ENCODE results near the gene FNDC3B.

The FNDC3B gene

GRCh38 chr3:172007065-172007370 is 32.4 kb upstream of the FNDC3B start:
- H3K4me1 ChIP-seq (ENCODE audit: control insufficient read depth, insufficient read depth, low read length, poor library complexity, severe bottlenecking) = no peaks in the 10 kb centered on the region
- H3K27ac ChIP-seq (ENCODE audit: low read depth, low read length, severe bottlenecking) = no peak overlapping the region
- H3K36me3 ChIP-seq (ENCODE audit: control insufficient read depth, insufficient read depth, low read length) = no peaks in the 10 kb centered on the region

GRCh38 chr3:172009803-172010202 is 29.6 kb upstream of the FNDC3B start:
- no peaks in the 10 kb centered on the region for H3K9me3 ChIP-seq (ENCODE audit: control insufficient read depth, low read length)
- H3K4me1 ChIP-seq (ENCODE audit: control insufficient read depth, insufficient read depth, low read length, poor library complexity, severe bottlenecking) = no peaks in the 10 kb centered on the region
- no peaks in the 10 kb centered on the region for H3K36me3 ChIP-seq (ENCODE audit: control insufficient read depth, insufficient read depth, low read length)
- peak overlapping the region; percentile 23 for H3K27ac ChIP-seq (ENCODE audit: low read depth, low read length, severe bottlenecking)
- no peak overlapping the region for H3K4me3 ChIP-seq (ENCODE audit: extremely low read depth, insufficient read depth, low read length, poor library complexity, severe bottlenecking)
- WGBS, 2 experiments (ENCODE audit: insufficient coverage in 2 of 2) = 25 to 40% methylated on average over 2 to 3 of the region's 3 CpGs

More at GRCh38 chr3:172007065-172007370, 32.4 kb upstream of the FNDC3B start:
- Histone ChIP-seq H3K9me3 (ENCODE audit: control insufficient read depth, low read length) (no peaks in the 10 kb centered on the region), H3K4me3 (ENCODE audit: extremely low read depth, insufficient read depth, low read length, poor library complexity, severe bottlenecking) (no peak overlapping the region)

- Histone ChIP-seq H3K4me3 (ENCODE audit: extremely low read depth, insufficient read depth, low read length, poor library complexity, severe bottlenecking) (no peak overlapping the region), H3K27ac (ENCODE audit: low read depth, low read length, severe bottlenecking) (no peak overlapping the region), H3K4me1 (ENCODE audit: control insufficient read depth, insufficient read depth, low read length, poor library complexity, severe bottlenecking) (no peaks in the 10 kb centered on the region), H3K9me3 (ENCODE audit: control insufficient read depth, low read length) (no peaks in the 10 kb centered on the region), H3K36me3 (ENCODE audit: control insufficient read depth, insufficient read depth, low read length) (no peaks in the 10 kb centered on the region)
- no CpG with 5 or more reads among the region's 1 CpG for WGBS, 2 experiments (ENCODE audit: insufficient coverage in 2 of 2)
These were observed 26.6 kb upstream of the FNDC3B start for GRCh38 chr3:172012775-172013174.

GRCh38 chr3:172014145-172014544 is 25.2 kb upstream of the FNDC3B start:
- no peaks in the 10 kb centered on the region for H3K9me3 ChIP-seq (ENCODE audit: control insufficient read depth, low read length)
- no peak overlapping the region for H3K27ac ChIP-seq (ENCODE audit: low read depth, low read length, severe bottlenecking)
- no peaks in the 10 kb centered on the region for H3K36me3 ChIP-seq (ENCODE audit: control insufficient read depth, insufficient read depth, low read length)
- H3K4me3 ChIP-seq (ENCODE audit: extremely low read depth, insufficient read depth, low read length, poor library complexity, severe bottlenecking) = no peak overlapping the region
- H3K4me1 ChIP-seq (ENCODE audit: control insufficient read depth, insufficient read depth, low read length, poor library complexity, severe bottlenecking) = no peaks in the 10 kb centered on the region
- WGBS, 2 experiments (ENCODE audit: insufficient coverage in 2 of 2) = 79% methylated on average over 2 of the region's 5 CpGs; no CpG with 5 or more reads in 1 of the 2 experiments

GRCh38 chr3:172018364-172018763 is 21.0 kb upstream of the FNDC3B start:
- no peak overlapping the region for H3K27ac ChIP-seq (ENCODE audit: low read depth, low read length, severe bottlenecking)
- no peaks in the 10 kb centered on the region for H3K9me3 ChIP-seq (ENCODE audit: control insufficient read depth, low read length)
- no peaks in the 10 kb centered on the region for H3K36me3 ChIP-seq (ENCODE audit: control insufficient read depth, insufficient read depth, low read length)
- H3K4me1 ChIP-seq (ENCODE audit: control insufficient read depth, insufficient read depth, low read length, poor library complexity, severe bottlenecking) = no peaks in the 10 kb centered on the region
- H3K4me3 ChIP-seq (ENCODE audit: extremely low read depth, insufficient read depth, low read length, poor library complexity, severe bottlenecking) = no peak overlapping the region

- 100% methylated on average over 1 of the region's 2 CpGs; no CpG with 5 or more reads in 1 of the 2 experiments for WGBS, 2 experiments (ENCODE audit: insufficient coverage in 2 of 2)
- H3K4me1 ChIP-seq (ENCODE audit: control insufficient read depth, insufficient read depth, low read length, poor library complexity, severe bottlenecking) = no peaks in the 10 kb centered on the region
- H3K27ac ChIP-seq (ENCODE audit: low read depth, low read length, severe bottlenecking) = no peak overlapping the region
- no peaks in the 10 kb centered on the region for H3K36me3 ChIP-seq (ENCODE audit: control insufficient read depth, insufficient read depth, low read length)
- H3K9me3 ChIP-seq (ENCODE audit: control insufficient read depth, low read length) = no peaks in the 10 kb centered on the region
- no peak overlapping the region for H3K4me3 ChIP-seq (ENCODE audit: extremely low read depth, insufficient read depth, low read length, poor library complexity, severe bottlenecking)
These were observed 18.6 kb upstream of the FNDC3B start for GRCh38 chr3:172020763-172021162.

GRCh38 chr3:172021164-172021563 is 18.2 kb upstream of the FNDC3B start:
- H3K27ac ChIP-seq (ENCODE audit: low read depth, low read length, severe bottlenecking) = no peak overlapping the region
- no peaks in the 10 kb centered on the region for H3K36me3 ChIP-seq (ENCODE audit: control insufficient read depth, insufficient read depth, low read length)
- 50 to 80% methylated on average over 1 of the region's 1 CpG for WGBS, 2 experiments (ENCODE audit: insufficient coverage in 2 of 2)
- no peaks in the 10 kb centered on the region for H3K9me3 ChIP-seq (ENCODE audit: control insufficient read depth, low read length)
- H3K4me3 ChIP-seq (ENCODE audit: extremely low read depth, insufficient read depth, low read length, poor library complexity, severe bottlenecking) = no peak overlapping the region
- no peaks in the 10 kb centered on the region for H3K4me1 ChIP-seq (ENCODE audit: control insufficient read depth, insufficient read depth, low read length, poor library complexity, severe bottlenecking)

GRCh38 chr3:172021859-172022258 is 17.5 kb upstream of the FNDC3B start:
- Histone ChIP-seq H3K36me3 (ENCODE audit: control insufficient read depth, insufficient read depth, low read length) (no peaks in the 10 kb centered on the region), H3K4me1 (ENCODE audit: control insufficient read depth, insufficient read depth, low read length, poor library complexity, severe bottlenecking) (no peaks in the 10 kb centered on the region), H3K9me3 (ENCODE audit: control insufficient read depth, low read length) (no peaks in the 10 kb centered on the region), H3K4me3 (ENCODE audit: extremely low read depth, insufficient read depth, low read length, poor library complexity, severe bottlenecking) (no peak overlapping the region), H3K27ac (ENCODE audit: low read depth, low read length, severe bottlenecking) (no peak overlapping the region)
- 100% methylated on average over 2 of the region's 4 CpGs for WGBS, 2 experiments (ENCODE audit: insufficient coverage in 2 of 2)

GRCh38 chr3:172023915-172024314 is 15.5 kb upstream of the FNDC3B start:
- Histone ChIP-seq H3K4me3 (ENCODE audit: extremely low read depth, insufficient read depth, low read length, poor library complexity, severe bottlenecking) (no peak overlapping the region), H3K36me3 (ENCODE audit: control insufficient read depth, insufficient read depth, low read length) (no peaks in the 10 kb centered on the region), H3K4me1 (ENCODE audit: control insufficient read depth, insufficient read depth, low read length, poor library complexity, severe bottlenecking) (no peaks in the 10 kb centered on the region), H3K27ac (ENCODE audit: low read depth, low read length, severe bottlenecking) (no peak overlapping the region), H3K9me3 (ENCODE audit: control insufficient read depth, low read length) (no peaks in the 10 kb centered on the region)
- WGBS, 2 experiments (ENCODE audit: insufficient coverage in 2 of 2) = 80 to 86% methylated on average over 1 of the region's 2 CpGs

- Histone ChIP-seq H3K36me3 (ENCODE audit: control insufficient read depth, insufficient read depth, low read length) (no peaks in the 10 kb centered on the region), H3K4me3 (ENCODE audit: extremely low read depth, insufficient read depth, low read length, poor library complexity, severe bottlenecking) (no peak overlapping the region), H3K4me1 (ENCODE audit: control insufficient read depth, insufficient read depth, low read length, poor library complexity, severe bottlenecking) (no peaks in the 10 kb centered on the region), H3K9me3 (ENCODE audit: control insufficient read depth, low read length) (no peaks in the 10 kb centered on the region), H3K27ac (ENCODE audit: low read depth, low read length, severe bottlenecking) (no peak overlapping the region)
- 90% methylated on average over 2 of the region's 3 CpGs; no CpG with 5 or more reads in 1 of the 2 experiments for WGBS, 2 experiments (ENCODE audit: insufficient coverage in 2 of 2)
These were observed 14.7 kb upstream of the FNDC3B start for GRCh38 chr3:172024679-172025078.

- no peak overlapping the region for H3K27ac ChIP-seq (ENCODE audit: low read depth, low read length, severe bottlenecking)
- H3K36me3 ChIP-seq (ENCODE audit: control insufficient read depth, insufficient read depth, low read length) = no peaks in the 10 kb centered on the region
- no peak overlapping the region for H3K4me3 ChIP-seq (ENCODE audit: extremely low read depth, insufficient read depth, low read length, poor library complexity, severe bottlenecking)
- no peaks in the 10 kb centered on the region for H3K4me1 ChIP-seq (ENCODE audit: control insufficient read depth, insufficient read depth, low read length, poor library complexity, severe bottlenecking)
- 92 to 95% methylated on average over 2 of the region's 3 CpGs for WGBS, 2 experiments (ENCODE audit: insufficient coverage in 2 of 2)
- H3K9me3 ChIP-seq (ENCODE audit: control insufficient read depth, low read length) = peaks cover 3% of the 10 kb centered on the region
These were observed 9.8 kb upstream of the FNDC3B start for GRCh38 chr3:172029425-172030098.
